ENCODE measurements around the gene FAM3C.

FAM3C gene

GRCh38 chr7:121411597-121411979 is 15.5 kb upstream of the FAM3C start:
- no peak overlapping the region for H3K23ac ChIP-seq (ENCODE audit: low read length in 2 of 2)
- H3K4me2 ChIP-seq (ENCODE audit: low read length, poor library complexity, severe bottlenecking), result no peak overlapping the region
- no peaks in the 10 kb centered on the region for H3K4me1 ChIP-seq (ENCODE audit: control insufficient read depth, insufficient read depth, low read depth, low read length)
- no peaks in the 10 kb centered on the region for H3K36me3 ChIP-seq (ENCODE audit: control insufficient read depth in 1 of 2, insufficient read depth in 2 of 2, low read depth in 1 of 2, low read length in 2 of 2)
- no peak overlapping the region for H2AK5ac ChIP-seq (ENCODE audit: low read length, severe bottlenecking)
- H2BK5ac ChIP-seq (ENCODE audit: low read depth, low read length, poor library complexity, severe bottlenecking), result no peak overlapping the region
- no peak overlapping the region for H3K4me3 ChIP-seq (ENCODE audit: insufficient read depth in 1 of 2, low read depth in 1 of 2, low read length in 2 of 2)
- H3K9me3 ChIP-seq (ENCODE audit: control insufficient read depth, low read length), result no peaks in the 10 kb centered on the region
- no peak overlapping the region for H4K91ac ChIP-seq (ENCODE audit: low read length)
- no peak overlapping the region for H2BK15ac ChIP-seq (ENCODE audit: low read depth, poor library complexity, severe bottlenecking)
- no peak overlapping the region for H3K4ac ChIP-seq (ENCODE audit: low read depth in 1 of 2, low read length in 2 of 2)
- no peak overlapping the region for H2AFZ ChIP-seq (ENCODE audit: low read depth, low read length)
- H3K9ac ChIP-seq (ENCODE audit: low read length), result no peak overlapping the region
- no peak overlapping the region for H2BK12ac ChIP-seq (ENCODE audit: low read length in 2 of 2)
- no peak for DNase-seq
- no peak overlapping the region for H3K14ac ChIP-seq (ENCODE audit: low read length in 2 of 2)
- WGBS, result 82% methylated on average over 3 of the region's 3 CpGs
- no peak overlapping the region for H4K8ac ChIP-seq (ENCODE audit: low read length)
- no peak overlapping the region for H2BK120ac ChIP-seq (ENCODE audit: low read depth, low read length)
- H3K79me1 ChIP-seq (replicated peaks; ENCODE audit: low read length, poor library complexity, severe bottlenecking), result no peaks in the 10 kb centered on the region
- H3K27me3 ChIP-seq (ENCODE audit: control insufficient read depth in 1 of 2, insufficient read depth in 1 of 2, low read length in 2 of 2), result no peaks in the 10 kb centered on the region
- H3K27ac ChIP-seq (ENCODE audit: low read length, poor library complexity, severe bottlenecking), result no peak overlapping the region
- no peak overlapping the region for H3K18ac ChIP-seq (ENCODE audit: low read depth in 1 of 2, low read length in 2 of 2)

GRCh38 chr7:121410829-121411596 is 14.9 kb upstream of the FAM3C start:
- Histone ChIP-seq H3K9ac (ENCODE audit: low read length) (no peak overlapping the region), H2AK5ac (ENCODE audit: low read length, severe bottlenecking) (no peak overlapping the region), H3K14ac (ENCODE audit: low read length in 2 of 2) (no peak overlapping the region), H3K36me3 (ENCODE audit: control insufficient read depth in 1 of 2, insufficient read depth in 2 of 2, low read depth in 1 of 2, low read length in 2 of 2) (no peaks in the 10 kb centered on the region), H2BK15ac (ENCODE audit: low read depth, poor library complexity, severe bottlenecking) (no peak overlapping the region), H3K23ac (ENCODE audit: low read length in 2 of 2) (no peak overlapping the region), H4K8ac (ENCODE audit: low read length) (no peak overlapping the region), H3K27me3 (ENCODE audit: control insufficient read depth in 1 of 2, insufficient read depth in 1 of 2, low read length in 2 of 2) (no peaks in the 10 kb centered on the region), H2AFZ (ENCODE audit: low read depth, low read length) (no peak overlapping the region), H3K4me3 (ENCODE audit: insufficient read depth in 1 of 2, low read depth in 1 of 2, low read length in 2 of 2) (no peak overlapping the region), H3K27ac (ENCODE audit: low read length, poor library complexity, severe bottlenecking) (no peak overlapping the region), H2BK12ac (ENCODE audit: low read length in 2 of 2) (no peak overlapping the region), H3K18ac (ENCODE audit: low read depth in 1 of 2, low read length in 2 of 2) (no peak overlapping the region), H4K91ac (ENCODE audit: low read length) (no peak overlapping the region), H3K79me1 (replicated peaks; ENCODE audit: low read length, poor library complexity, severe bottlenecking) (no peaks in the 10 kb centered on the region), H3K4ac (ENCODE audit: low read depth in 1 of 2, low read length in 2 of 2) (no peak overlapping the region), H3K9me3 (ENCODE audit: control insufficient read depth, low read length) (no peaks in the 10 kb centered on the region), H3K4me1 (ENCODE audit: control insufficient read depth, insufficient read depth, low read depth, low read length) (no peaks in the 10 kb centered on the region), H3K4me2 (ENCODE audit: low read length, poor library complexity, severe bottlenecking) (no peak overlapping the region), H2BK120ac (ENCODE audit: low read depth, low read length) (no peak overlapping the region), H2BK5ac (ENCODE audit: low read depth, low read length, poor library complexity, severe bottlenecking) (no peak overlapping the region)
- 96% methylated on average over 1 of the region's 2 CpGs for WGBS
- DNase-seq, result no peak

- H3K4me1 ChIP-seq (ENCODE audit: control insufficient read depth, insufficient read depth, low read depth, low read length), result no peaks in the 10 kb centered on the region
- no peak overlapping the region for H2BK15ac ChIP-seq (ENCODE audit: low read depth, poor library complexity, severe bottlenecking)
- no peak overlapping the region for H3K4me3 ChIP-seq (ENCODE audit: insufficient read depth in 1 of 2, low read depth in 1 of 2, low read length in 2 of 2)
- H3K4me2 ChIP-seq (ENCODE audit: low read length, poor library complexity, severe bottlenecking), result no peak overlapping the region
- H3K9ac ChIP-seq (ENCODE audit: low read length), result no peak overlapping the region
- no peak overlapping the region for H2AK5ac ChIP-seq (ENCODE audit: low read length, severe bottlenecking)
- no peak overlapping the region for H3K18ac ChIP-seq (ENCODE audit: low read depth in 1 of 2, low read length in 2 of 2)
- H2BK5ac ChIP-seq (ENCODE audit: low read depth, low read length, poor library complexity, severe bottlenecking), result no peak overlapping the region
- peak overlapping the region in 1 of 2 experiments; percentile 23 for H3K23ac ChIP-seq (ENCODE audit: low read length in 2 of 2)
- H3K27me3 ChIP-seq (ENCODE audit: control insufficient read depth in 1 of 2, insufficient read depth in 1 of 2, low read length in 2 of 2), result no peaks in the 10 kb centered on the region
- 83% methylated on average over 2 of the region's 2 CpGs for WGBS
- H3K14ac ChIP-seq (ENCODE audit: low read length in 2 of 2), result no peak overlapping the region
- H4K8ac ChIP-seq (ENCODE audit: low read length), result no peak overlapping the region
- no peak overlapping the region for H2AFZ ChIP-seq (ENCODE audit: low read depth, low read length)
- H4K91ac ChIP-seq (ENCODE audit: low read length), result no peak overlapping the region
- no peaks in the 10 kb centered on the region for H3K36me3 ChIP-seq (ENCODE audit: control insufficient read depth in 1 of 2, insufficient read depth in 2 of 2, low read depth in 1 of 2, low read length in 2 of 2)
- no peak for DNase-seq
- H3K79me1 ChIP-seq (replicated peaks; ENCODE audit: low read length, poor library complexity, severe bottlenecking), result no peaks in the 10 kb centered on the region
- H3K4ac ChIP-seq (ENCODE audit: low read depth in 1 of 2, low read length in 2 of 2), result no peak overlapping the region
- no peak overlapping the region for H2BK12ac ChIP-seq (ENCODE audit: low read length in 2 of 2)
- H3K9me3 ChIP-seq (ENCODE audit: control insufficient read depth, low read length), result no peaks in the 10 kb centered on the region
- H2BK120ac ChIP-seq (ENCODE audit: low read depth, low read length), result no peak overlapping the region
- no peak overlapping the region for H3K27ac ChIP-seq (ENCODE audit: low read length, poor library complexity, severe bottlenecking)
Observed at GRCh38 chr7:121406944-121407343, 10.8 kb upstream of the FAM3C start.

GRCh38 chr7:121406461-121406860 is 10.4 kb upstream of the FAM3C start:
- H3K79me1 ChIP-seq (replicated peaks; ENCODE audit: low read length, poor library complexity, severe bottlenecking), result no peaks in the 10 kb centered on the region

More at GRCh38 chr7:121406461-121406860, 10.4 kb upstream of the FAM3C start:
- Histone ChIP-seq H2BK15ac (ENCODE audit: low read depth, poor library complexity, severe bottlenecking) (no peak overlapping the region), H2BK5ac (ENCODE audit: low read depth, low read length, poor library complexity, severe bottlenecking) (no peak overlapping the region), H2AFZ (ENCODE audit: low read depth, low read length) (no peak overlapping the region), H3K4me1 (ENCODE audit: control insufficient read depth, insufficient read depth, low read depth, low read length) (no peaks in the 10 kb centered on the region), H2BK12ac (ENCODE audit: low read length in 2 of 2) (no peak overlapping the region), H3K27me3 (ENCODE audit: control insufficient read depth in 1 of 2, insufficient read depth in 1 of 2, low read length in 2 of 2) (no peaks in the 10 kb centered on the region), H3K18ac (ENCODE audit: low read depth in 1 of 2, low read length in 2 of 2) (no peak overlapping the region), H3K4ac (ENCODE audit: low read depth in 1 of 2, low read length in 2 of 2) (no peak overlapping the region), H3K23ac (ENCODE audit: low read length in 2 of 2) (no peak overlapping the region), H3K36me3 (ENCODE audit: control insufficient read depth in 1 of 2, insufficient read depth in 2 of 2, low read depth in 1 of 2, low read length in 2 of 2) (no peaks in the 10 kb centered on the region), H3K4me2 (ENCODE audit: low read length, poor library complexity, severe bottlenecking) (no peak overlapping the region), H3K27ac (ENCODE audit: low read length, poor library complexity, severe bottlenecking) (no peak overlapping the region), H4K91ac (ENCODE audit: low read length) (no peak overlapping the region), H2AK5ac (ENCODE audit: low read length, severe bottlenecking) (no peak overlapping the region), H3K14ac (ENCODE audit: low read length in 2 of 2) (no peak overlapping the region), H3K4me3 (ENCODE audit: insufficient read depth in 1 of 2, low read depth in 1 of 2, low read length in 2 of 2) (no peak overlapping the region), H2BK120ac (ENCODE audit: low read depth, low read length) (no peak overlapping the region), H3K9ac (ENCODE audit: low read length) (no peak overlapping the region), H3K9me3 (ENCODE audit: control insufficient read depth, low read length) (no peaks in the 10 kb centered on the region), H4K8ac (ENCODE audit: low read length) (no peak overlapping the region)
- WGBS, result 91% methylated on average over 3 of the region's 5 CpGs
- DNase-seq, result no peak
